Left ventricle myocardium inferior (tissue), 1 donor: ENCODE data around the gene ARSG. TPM values are rescaled to one million over a fixed set of nuclear protein-coding genes. Genes with fewer than 3 reads are reported as not detected.

Source experiments
- DNase-seq: peaks from one replicate; pipeline ENCODE4 v3.0.0-alpha.2; 2020
- H3K27ac ChIP-seq: fragments of 200-600 bp; replicated peaks from 2 replicates; pipeline ENCODE4 v1.8.0; 2021
- H3K27me3 ChIP-seq: fragments of 200-600 bp; 2 replicates; pipeline ENCODE4 v1.8.0; 2021; ENCODE audit warnings: low read depth
- H3K36me3 ChIP-seq: fragments of 200-600 bp; 2 replicates; pipeline ENCODE4 v1.8.0; 2021
- H3K4me1 ChIP-seq: fragments of 200-600 bp; 2 replicates; pipeline ENCODE4 v1.8.0; 2021
- H3K4me3 ChIP-seq: fragments of 200-600 bp; 2 replicates; pipeline ENCODE4 v1.8.0; 2021; ENCODE audit warnings: mild to moderate bottlenecking, moderate library complexity
- H3K9me3 ChIP-seq: fragments of 200-600 bp; replicated peaks from 2 replicates; pipeline ENCODE4 v1.8.0; 2021
- CTCF ChIP-seq: fragments of 200-600 bp; IDR thresholded peaks from 2 replicates; pipeline ENCODE4 v1.8.0; 2021; ENCODE audit warnings: antibody characterized with exemption, mild to moderate bottlenecking, borderline replicate concordance
- intact Hi-C: fragments of 100-400 bp; cut with micrococcal nuclease; formaldehyde crosslinking; loops from one replicate; pipeline ENCODE4 v1.11.0; 2022
- total RNA-seq: library from RNA; stranded (reverse); fragmentation: NEBNext Ultra II Directional; extraction: Animal tissue kit (Norgen Biotek cat#: 25700); gene quantifications from one replicate; pipeline ENCODE4 v1.2.1, GENCODE V29; 2021
- donor health status: DM: no; HTN: yes; CAD: no; lungs with severe emphysema.

ARSG gene
- total RNA-seq, 1 donor from 2014 or later, result 3.7 TPM

- H3K9me3 ChIP-seq, result peaks cover 21% of the 10 kb centered on the region
- intact Hi-C loops, result no loop called here
- DNase-seq, result no peak
- H3K27me3 ChIP-seq, result no peaks in the 10 kb centered on the region
- peaks cover 17% of the 10 kb centered on the region for H3K4me1 ChIP-seq
- peaks cover 33% of the 10 kb centered on the region for H3K36me3 ChIP-seq
- no peak overlapping the region for H3K27ac ChIP-seq
- no peak for TF ChIP-seq CTCF
- H3K4me3 ChIP-seq, result no peak overlapping the region
Observed at GRCh38 chr17:68417317-68417716, 126.0 kb downstream of the ARSG start.

GRCh38 chr17:68418876-68419275 is 127.6 kb downstream of the ARSG start:
- intact Hi-C loops, result no loop called here
- no peak overlapping the region for H3K4me3 ChIP-seq
- H3K9me3 ChIP-seq, result peaks cover 21% of the 10 kb centered on the region
- DNase-seq, result no peak
- H3K27ac ChIP-seq, result no peak overlapping the region
- H3K4me1 ChIP-seq, result peaks cover 16% of the 10 kb centered on the region
- peaks cover 49% of the 10 kb centered on the region for H3K36me3 ChIP-seq
- no peaks in the 10 kb centered on the region for H3K27me3 ChIP-seq
- no peak for TF ChIP-seq CTCF

DNA sequence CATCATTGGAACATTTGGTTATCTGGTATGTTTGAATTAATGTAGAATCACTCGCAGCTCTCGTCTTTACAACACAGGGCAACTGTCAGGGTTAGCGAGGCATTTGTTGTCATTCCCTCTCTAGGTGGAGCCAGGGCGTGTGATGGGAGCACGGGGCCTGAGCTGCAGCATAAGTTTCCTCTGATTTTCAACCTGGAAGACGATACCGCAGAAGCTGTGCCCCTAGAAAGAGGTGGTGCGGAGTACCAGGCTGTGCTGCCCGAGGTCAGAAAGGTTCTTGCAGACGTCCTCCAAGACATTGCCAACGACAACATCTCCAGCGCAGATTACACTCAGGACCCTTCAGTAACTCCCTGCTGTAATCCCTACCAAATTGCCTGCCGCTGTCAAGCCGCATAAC is 128.8 kb downstream of the ARSG start:
- Histone ChIP-seq H3K36me3 (peaks cover 61% of the 10 kb centered on the region), H3K27ac (no peak overlapping the region), H3K4me1 (peaks cover 12% of the 10 kb centered on the region), H3K4me3 (no peak overlapping the region), H3K27me3 (no peaks in the 10 kb centered on the region), H3K9me3 (peaks cover 14% of the 10 kb centered on the region)
- DNase-seq, result no peak
- intact Hi-C loops, result no loop called here
- no peak for TF ChIP-seq CTCF

GRCh38 chr17:68421486-68421885 is 130.2 kb downstream of the ARSG start:
- H3K27ac ChIP-seq, result no peak overlapping the region
- intact Hi-C loops, result no loop called here
- H3K36me3 ChIP-seq, result peaks cover 75% of the 10 kb centered on the region

DNA sequence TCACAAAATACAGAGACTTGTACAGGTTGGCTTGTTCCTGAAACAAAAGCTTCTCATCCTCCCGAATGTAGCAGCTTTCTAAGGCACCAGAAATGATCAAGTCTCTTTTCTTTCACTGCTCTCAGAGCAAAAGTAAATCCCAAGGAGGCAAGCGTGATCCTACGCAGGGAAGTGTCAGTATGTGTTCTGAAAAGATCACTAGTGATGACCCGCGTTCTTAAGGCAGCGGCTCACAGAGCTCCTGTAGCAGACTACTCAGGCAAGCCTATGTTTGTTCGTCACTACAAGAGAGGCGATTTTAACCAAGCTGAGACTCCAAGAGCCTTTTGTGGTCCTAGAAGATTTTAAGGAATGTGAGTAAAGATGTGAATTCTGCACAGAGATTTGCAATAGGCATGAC is 131.5 kb downstream of the ARSG start:
- intact Hi-C loops, result no loop called here
- no peak overlapping the region for H3K27ac ChIP-seq
- no peaks in the 10 kb centered on the region for H3K27me3 ChIP-seq
- no peaks in the 10 kb centered on the region for H3K9me3 ChIP-seq
- peaks cover 12% of the 10 kb centered on the region for H3K4me1 ChIP-seq
- no peak for TF ChIP-seq CTCF
- H3K4me3 ChIP-seq, result no peak overlapping the region
- peaks cover 88% of the 10 kb centered on the region for H3K36me3 ChIP-seq
- no peak for DNase-seq

More at GRCh38 chr17:68421486-68421885, 130.2 kb downstream of the ARSG start:
- H3K27me3 ChIP-seq, result no peaks in the 10 kb centered on the region
- no peak overlapping the region for H3K4me3 ChIP-seq
- H3K4me1 ChIP-seq, result peaks cover 12% of the 10 kb centered on the region
- no peaks in the 10 kb centered on the region for H3K9me3 ChIP-seq
- no peak for DNase-seq
- no peak for TF ChIP-seq CTCF

DNA sequence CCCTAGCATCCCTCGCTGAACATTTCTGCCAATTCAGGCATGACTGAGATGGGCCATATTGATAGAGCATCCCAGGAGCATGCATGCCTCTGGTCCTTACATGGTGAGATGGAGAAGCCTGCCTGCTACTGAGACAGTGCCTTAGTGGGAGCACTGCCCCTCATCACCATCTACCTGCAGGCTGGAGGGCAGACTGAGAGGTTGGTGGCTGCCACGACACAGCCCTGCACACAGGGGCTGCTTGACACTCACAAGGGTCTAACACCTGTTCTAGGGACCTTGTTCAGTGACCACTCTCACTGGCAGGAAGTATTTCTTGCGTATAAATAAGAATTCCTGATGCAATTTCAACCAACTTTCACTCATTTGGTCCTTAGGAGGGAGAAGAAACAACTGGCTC is 132.0 kb downstream of the ARSG start:
- DNase-seq, result no peak
- Histone ChIP-seq H3K27me3 (no peaks in the 10 kb centered on the region), H3K9me3 (no peaks in the 10 kb centered on the region), H3K27ac (no peak overlapping the region), H3K4me1 (peaks cover 10% of the 10 kb centered on the region), H3K4me3 (no peak overlapping the region), H3K36me3 (peaks cover 93% of the 10 kb centered on the region)
- intact Hi-C loops, result no loop called here
- TF ChIP-seq CTCF, result no peak
